22Rv1 (cell line): ENCODE results near the gene APOL5.

Source experiments
- ZFX ChIP-seq: fragments of 450-650 bp; IDR thresholded peaks from 2 replicates; pipeline ENCODE4 v1.6.1; 2017; ENCODE audit warnings: antibody characterized with exemption, borderline replicate concordance
- TF ChIP-seq, protein P1 (sequence below): fragments of 450-650 bp; IDR thresholded peaks from 2 replicates; pipeline ENCODE4 v1.5.1; 2017; ENCODE audit warnings: mild to moderate bottlenecking

DNA sequence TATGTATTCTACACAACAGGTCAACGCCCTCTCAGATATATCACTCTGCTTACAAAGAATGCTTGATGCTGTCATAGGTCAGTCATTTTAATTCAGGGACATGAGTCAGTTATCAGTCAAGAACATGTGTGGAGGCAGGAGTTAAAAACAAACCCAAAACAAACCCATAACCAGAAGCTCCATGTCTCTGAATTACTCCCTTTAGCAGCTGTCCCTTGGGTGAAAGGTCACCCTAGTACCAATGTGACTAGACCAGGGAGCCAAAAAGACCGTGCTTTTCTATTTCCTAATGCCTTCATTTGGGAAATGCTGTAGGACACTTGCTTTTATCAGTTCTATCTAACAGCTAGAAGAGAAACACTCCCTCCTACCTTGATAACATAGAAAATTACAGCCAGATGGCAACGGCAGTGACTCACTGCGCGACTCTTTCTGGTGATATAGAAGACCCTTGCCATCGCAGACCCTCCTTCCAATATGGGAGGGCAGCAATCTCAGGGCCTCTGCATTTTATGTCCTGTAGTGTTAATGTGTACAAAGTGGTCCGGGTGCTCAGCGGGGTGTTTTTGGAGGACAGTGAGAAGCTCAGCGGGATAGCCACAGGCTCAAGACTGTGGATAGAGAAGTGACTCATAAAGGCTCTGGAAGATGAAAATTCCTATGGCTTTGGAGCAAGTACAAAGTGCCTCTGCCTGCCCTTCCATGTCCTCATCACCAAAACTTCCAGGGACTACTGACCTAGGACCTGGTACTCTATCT lies 24.8 kb downstream of the APOL5 start:
- TF ChIP-seq, protein P1, sequence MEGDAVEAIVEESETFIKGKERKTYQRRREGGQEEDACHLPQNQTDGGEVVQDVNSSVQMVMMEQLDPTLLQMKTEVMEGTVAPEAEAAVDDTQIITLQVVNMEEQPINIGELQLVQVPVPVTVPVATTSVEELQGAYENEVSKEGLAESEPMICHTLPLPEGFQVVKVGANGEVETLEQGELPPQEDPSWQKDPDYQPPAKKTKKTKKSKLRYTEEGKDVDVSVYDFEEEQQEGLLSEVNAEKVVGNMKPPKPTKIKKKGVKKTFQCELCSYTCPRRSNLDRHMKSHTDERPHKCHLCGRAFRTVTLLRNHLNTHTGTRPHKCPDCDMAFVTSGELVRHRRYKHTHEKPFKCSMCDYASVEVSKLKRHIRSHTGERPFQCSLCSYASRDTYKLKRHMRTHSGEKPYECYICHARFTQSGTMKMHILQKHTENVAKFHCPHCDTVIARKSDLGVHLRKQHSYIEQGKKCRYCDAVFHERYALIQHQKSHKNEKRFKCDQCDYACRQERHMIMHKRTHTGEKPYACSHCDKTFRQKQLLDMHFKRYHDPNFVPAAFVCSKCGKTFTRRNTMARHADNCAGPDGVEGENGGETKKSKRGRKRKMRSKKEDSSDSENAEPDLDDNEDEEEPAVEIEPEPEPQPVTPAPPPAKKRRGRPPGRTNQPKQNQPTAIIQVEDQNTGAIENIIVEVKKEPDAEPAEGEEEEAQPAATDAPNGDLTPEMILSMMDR = no peak
- TF ChIP-seq ZFX = no peak
